ENCODE results near the gene FGFR2.
"Not testable (repeated sequence)": the region's sequence is repeated elsewhere in the genome, so short reads cannot be mapped to it uniquely, and the experiment has no call there.

The FGFR2 gene

DNA sequence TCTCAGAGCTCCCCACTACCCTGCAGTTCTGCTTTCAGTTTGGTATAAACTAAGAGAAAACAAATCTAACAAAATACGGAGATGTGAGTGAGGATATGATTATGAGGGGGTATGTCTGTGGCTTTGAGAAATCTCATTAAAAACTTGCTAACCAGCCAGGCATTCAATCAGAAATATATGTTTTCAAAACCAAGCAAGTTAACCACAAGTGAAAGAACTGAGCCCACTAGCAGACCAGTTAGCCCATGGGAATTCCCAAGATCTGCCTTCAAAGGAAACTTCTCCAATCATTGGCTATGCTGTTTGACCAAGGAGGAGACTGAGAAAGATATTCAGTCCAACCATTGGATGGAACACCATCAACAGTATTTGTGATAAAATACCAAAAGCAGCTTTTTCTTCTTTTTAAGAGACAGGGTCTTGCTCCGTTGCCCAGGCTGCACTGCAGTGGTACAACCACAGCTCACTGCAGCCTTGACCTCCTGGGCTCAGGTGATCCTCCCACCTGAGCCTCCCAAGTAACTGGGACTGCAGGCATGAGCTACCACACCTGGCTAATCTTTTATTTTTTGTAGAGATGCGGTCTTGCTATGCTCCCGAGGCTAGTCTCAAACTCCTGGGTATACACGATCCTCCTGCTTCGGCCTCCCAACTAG is 41.2 kb downstream of the FGFR2 start:
- no peak for FAIRE-seq
- DNase-seq (ENCODE audit: insufficient read length, low spot score) = no peak

DNA sequence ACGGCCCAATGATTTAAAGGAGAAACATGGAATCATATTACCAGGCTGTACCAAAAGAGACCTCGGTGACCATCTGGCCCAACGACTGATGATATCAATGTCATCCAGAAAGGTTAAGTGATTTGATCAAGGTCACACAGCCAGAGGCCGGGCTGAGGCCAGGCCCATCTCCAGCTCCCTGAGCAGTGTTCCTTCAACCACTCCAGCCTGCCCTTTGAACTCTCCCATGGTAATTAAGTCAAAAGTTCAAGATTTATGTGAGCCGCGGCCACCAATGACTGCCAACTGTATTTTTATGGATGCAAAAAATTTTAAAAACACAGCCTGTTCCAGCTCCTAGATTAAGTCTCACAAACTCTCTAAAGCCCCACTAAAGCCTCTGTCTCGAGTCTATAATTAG is 41.8 kb downstream of the FGFR2 start:
- FAIRE-seq (no peak), DNase-seq (ENCODE audit: insufficient read length, low spot score) (no peak)

DNA sequence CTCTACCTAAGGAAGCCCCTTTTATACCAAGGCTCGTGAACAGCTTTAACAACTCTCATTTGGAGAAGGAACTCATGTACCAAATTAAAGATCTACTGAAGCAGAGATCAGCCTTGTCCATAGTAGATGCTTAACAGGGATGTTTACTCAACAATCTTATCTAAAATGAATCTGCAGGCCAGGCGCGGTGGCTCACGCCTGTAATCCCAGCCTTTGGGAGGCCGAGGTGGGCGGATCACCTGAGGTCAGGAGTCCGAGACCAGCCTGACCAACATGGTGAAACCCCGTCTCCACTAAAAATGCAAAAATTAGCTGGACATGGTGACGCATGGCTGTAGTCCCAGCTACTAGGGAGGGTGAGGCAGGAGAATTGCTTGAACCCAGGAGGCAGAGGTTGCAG is 43.3 kb downstream of the FGFR2 start:
- FAIRE-seq; DNase-seq (ENCODE audit: insufficient read length, low spot score): not testable (repeated sequence)

- FAIRE-seq (no peak), DNase-seq (ENCODE audit: insufficient read length, low spot score) (no peak)
Observed at GRCh38 chr10:121553511-121554264, 44.6 kb downstream of the FGFR2 start.

DNA sequence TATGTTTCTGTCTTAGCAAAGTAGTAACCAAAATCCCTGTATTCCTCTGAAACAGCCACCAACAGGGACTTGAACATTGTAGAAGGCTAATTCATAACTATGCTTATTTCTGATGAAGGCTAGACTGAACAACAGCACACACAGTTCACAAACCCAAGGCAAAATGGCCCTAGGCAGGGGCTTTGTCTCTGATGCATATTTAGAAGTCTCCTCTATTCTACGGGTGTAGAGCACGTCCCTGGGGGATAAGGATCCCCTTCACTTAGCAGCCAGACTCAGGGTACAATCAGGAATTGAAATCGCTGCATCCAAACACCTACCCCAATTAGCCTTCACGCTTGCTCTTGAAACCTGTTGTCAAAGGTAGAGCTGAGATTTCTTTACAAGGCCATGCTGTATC is 45.5 kb downstream of the FGFR2 start:
- DNase-seq (ENCODE audit: insufficient read length, low spot score) (no peak), FAIRE-seq (no peak)

GRCh38 chr10:121551210-121551885 is 46.9 kb downstream of the FGFR2 start:
- DNase-seq (ENCODE audit: insufficient read length, low spot score) = no peak
- no peak for FAIRE-seq

- DNase-seq (ENCODE audit: insufficient read length, low spot score) (no peak), FAIRE-seq (no peak)
Observed at GRCh38 chr10:121544301-121544869, 53.9 kb downstream of the FGFR2 start.

GRCh38 chr10:121543545-121543944 is 54.7 kb downstream of the FGFR2 start:
- DNase-seq (ENCODE audit: insufficient read length, low spot score) = no peak
- FAIRE-seq = no peak

- no peak for FAIRE-seq
- no peak for DNase-seq (ENCODE audit: insufficient read length, low spot score)
Observed at GRCh38 chr10:121541450-121542120, 56.7 kb downstream of the FGFR2 start.

DNA sequence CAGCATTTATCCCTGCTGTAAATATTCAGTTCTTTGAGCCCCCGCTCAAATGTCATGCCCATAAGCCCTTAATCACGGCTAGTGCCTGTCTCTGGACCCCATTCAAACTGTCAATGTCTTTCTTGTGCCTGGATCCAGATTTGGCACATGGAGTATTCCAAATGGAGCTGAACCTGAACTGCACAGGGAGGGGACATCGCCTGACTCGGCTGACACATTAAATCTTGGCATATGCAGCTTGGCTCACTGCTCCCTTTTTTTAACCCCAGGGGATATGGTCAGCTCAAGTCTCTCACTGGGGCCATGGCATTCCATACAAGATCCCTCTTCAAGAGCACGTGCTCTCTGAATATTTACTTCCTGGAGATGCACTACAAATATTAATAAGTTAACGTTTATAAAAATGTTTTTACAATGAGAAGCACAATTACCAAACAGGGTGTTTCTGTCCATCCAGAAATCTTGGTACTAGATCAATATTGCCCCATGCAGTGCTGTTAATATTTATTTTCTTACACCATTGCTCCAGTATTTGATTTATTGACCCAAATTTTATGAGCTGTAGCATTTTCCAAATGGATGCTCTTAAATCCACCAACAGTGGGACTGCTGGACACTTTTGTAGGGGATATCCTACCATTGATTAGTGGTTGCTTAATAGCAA is 57.4 kb downstream of the FGFR2 start:
- no peak for FAIRE-seq
- DNase-seq (ENCODE audit: insufficient read length, low spot score) = no peak

- FAIRE-seq (no peak), DNase-seq (ENCODE audit: insufficient read length, low spot score) (no peak)
Observed at GRCh38 chr10:121539786-121540185, 58.5 kb downstream of the FGFR2 start.

DNA sequence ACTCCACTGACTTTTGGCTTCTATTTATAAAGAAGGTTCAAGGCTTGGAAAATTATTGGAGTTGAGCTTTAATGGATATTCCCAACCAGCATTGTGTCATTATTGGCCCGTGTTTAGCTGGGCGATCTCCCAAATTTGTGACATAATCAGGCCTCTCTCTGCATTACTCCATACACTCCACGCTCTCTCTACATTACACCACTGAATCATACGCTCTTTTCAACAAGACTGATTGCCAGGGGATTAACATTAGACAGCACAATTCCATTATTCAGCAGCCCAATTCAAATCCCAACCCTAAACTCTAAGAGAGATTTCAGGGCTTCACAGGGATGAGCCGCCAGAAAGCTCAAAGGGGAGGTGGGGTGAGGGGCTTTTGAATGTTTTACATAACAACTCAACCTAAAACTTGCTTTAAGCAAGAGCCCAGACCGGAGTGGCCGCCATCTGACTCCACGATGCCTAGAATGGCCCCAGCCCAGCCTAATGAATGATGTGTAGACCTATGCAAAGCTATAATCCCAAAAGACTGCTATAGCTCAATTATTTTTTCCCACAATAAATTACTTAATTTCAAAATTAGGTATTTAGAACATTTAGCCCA is 61.8 kb downstream of the FGFR2 start:
- DNase-seq (ENCODE audit: insufficient read length, low spot score) (no peak), FAIRE-seq (no peak)

DNA sequence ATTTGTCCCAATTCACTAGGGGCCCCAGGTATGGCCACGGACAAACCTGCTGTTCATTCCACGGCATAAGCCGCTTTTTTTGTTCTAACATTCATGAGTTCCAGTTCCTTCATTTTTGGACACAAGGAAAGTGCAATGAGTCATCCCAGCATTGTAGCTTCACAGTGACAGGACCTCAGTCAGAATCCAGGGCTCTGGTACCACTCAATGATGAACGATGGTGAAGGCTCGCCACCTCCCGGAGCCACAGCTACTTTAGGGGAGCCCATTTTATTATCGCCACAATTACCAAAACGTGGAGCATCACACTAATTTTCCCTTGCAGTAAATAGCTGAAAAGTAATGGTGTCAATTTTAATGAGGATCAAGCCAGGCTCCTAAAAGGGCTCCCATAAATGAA is 62.9 kb downstream of the FGFR2 start:
- FAIRE-seq (no peak), DNase-seq (ENCODE audit: insufficient read length, low spot score) (no peak)

DNA sequence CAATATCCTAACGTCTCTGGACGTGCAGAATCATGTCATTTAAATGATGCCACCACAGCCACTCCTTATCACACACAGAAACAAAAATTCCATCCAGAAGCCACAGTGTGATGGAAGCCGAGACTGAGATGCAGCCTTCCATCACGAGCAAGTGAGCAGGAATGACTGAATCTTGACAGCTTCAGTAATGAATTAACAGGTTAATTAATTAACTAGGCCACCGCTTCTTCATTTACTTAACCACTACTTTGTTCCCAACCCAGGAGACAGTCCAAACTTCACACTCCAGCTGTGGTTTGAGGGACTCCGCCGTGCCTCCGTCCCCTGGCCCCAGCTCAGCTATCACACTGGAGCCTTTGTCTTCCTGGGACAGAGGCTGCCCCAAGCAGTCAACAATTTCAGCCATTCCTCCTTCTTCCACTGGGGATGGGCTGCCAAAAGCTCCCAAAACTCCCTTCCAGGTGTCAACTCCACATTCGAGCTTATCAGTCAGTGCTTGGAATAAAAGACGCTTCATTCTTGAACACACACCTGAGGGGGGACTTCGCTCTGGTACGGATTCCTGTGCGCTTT is 65.9 kb downstream of the FGFR2 start:
- no peak for DNase-seq (ENCODE audit: insufficient read length, low spot score)
- FAIRE-seq = no peak

- DNase-seq (ENCODE audit: insufficient read length, low spot score) = no peak
Observed at GRCh38 chr10:121531830-121532178, 66.4 kb downstream of the FGFR2 start.

DNA sequence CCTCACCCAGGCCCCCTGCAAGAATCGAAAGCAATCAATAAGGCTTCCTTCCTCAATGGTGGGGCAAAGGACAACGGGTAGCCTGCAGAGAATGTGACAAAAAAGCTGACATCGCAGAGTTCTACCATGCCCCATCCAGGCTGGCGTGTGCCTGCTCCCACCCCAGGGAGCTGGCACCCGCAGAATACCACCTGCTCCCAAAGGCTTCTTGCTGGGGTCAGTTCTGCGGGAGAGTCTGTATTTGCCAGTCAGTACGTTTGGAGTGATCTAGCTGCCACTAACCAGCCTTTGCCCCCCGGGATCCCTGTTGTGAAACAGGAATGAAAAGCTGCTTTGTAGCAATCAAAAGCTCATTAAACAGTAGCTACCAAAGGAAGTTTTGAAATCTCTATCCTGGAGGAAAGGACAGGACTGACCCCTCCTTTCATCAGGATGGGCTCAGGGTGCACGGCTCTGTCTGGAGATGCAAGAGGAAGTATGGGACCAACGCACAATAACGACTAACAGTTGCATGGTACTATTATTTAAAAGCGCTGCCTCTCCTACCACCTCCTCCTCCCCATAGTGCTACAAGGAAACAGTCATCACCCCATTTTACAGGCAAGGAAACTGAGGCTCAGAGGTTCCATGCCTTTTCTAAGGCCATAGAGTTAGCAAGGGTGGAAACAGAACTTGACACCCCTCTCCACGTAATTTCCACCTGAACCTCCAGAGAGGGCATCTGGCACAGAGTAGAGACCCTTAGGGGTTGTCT is 67.0 kb downstream of the FGFR2 start:
- FAIRE-seq (no peak), DNase-seq (ENCODE audit: insufficient read length, low spot score) (no peak)

More at GRCh38 chr10:121531830-121532178, 66.4 kb downstream of the FGFR2 start:
- FAIRE-seq = no peak

GRCh38 chr10:121530481-121531075 is 67.7 kb downstream of the FGFR2 start:
- no peak for DNase-seq (ENCODE audit: insufficient read length, low spot score)
- no peak for FAIRE-seq

GRCh38 chr10:121527690-121528089 is 70.6 kb downstream of the FGFR2 start:
- DNase-seq (ENCODE audit: insufficient read length, low spot score) = no peak
- no peak for FAIRE-seq

GRCh38 chr10:121526801-121527221 is 71.4 kb downstream of the FGFR2 start:
- DNase-seq (ENCODE audit: insufficient read length, low spot score) (no peak), FAIRE-seq (no peak)
